ENCODE data around the gene NIBAN1. TPM values are rescaled to one million over a fixed set of nuclear protein-coding genes. Genes with fewer than 3 reads are reported as not detected.

NIBAN1 gene
- total and polyA plus RNA-seq, 9 of the 15 experiments (the other 6 are each of a cell fraction or from before 2014, with no cell fraction given): 1.5 to 26.6 (median 16.2) TPM

DNA sequence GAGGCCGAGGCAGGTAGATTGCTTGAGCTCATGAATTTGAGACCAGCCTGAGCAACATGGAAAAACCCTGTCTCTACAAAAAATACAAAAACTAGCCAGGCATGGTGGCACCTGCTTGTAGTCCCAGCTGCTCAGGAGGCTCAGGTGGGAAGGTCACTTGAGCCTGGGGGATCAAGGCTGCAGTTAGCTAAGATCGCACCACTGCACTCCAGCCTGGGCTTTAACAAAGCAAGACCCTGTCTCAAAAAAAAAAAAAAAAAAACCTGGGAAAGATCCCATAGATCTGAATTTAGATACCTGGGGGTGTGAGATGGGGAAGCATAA, 32.9 kb downstream of the NIBAN1 start (continued):
- TF ChIP-seq, protein P1, sequence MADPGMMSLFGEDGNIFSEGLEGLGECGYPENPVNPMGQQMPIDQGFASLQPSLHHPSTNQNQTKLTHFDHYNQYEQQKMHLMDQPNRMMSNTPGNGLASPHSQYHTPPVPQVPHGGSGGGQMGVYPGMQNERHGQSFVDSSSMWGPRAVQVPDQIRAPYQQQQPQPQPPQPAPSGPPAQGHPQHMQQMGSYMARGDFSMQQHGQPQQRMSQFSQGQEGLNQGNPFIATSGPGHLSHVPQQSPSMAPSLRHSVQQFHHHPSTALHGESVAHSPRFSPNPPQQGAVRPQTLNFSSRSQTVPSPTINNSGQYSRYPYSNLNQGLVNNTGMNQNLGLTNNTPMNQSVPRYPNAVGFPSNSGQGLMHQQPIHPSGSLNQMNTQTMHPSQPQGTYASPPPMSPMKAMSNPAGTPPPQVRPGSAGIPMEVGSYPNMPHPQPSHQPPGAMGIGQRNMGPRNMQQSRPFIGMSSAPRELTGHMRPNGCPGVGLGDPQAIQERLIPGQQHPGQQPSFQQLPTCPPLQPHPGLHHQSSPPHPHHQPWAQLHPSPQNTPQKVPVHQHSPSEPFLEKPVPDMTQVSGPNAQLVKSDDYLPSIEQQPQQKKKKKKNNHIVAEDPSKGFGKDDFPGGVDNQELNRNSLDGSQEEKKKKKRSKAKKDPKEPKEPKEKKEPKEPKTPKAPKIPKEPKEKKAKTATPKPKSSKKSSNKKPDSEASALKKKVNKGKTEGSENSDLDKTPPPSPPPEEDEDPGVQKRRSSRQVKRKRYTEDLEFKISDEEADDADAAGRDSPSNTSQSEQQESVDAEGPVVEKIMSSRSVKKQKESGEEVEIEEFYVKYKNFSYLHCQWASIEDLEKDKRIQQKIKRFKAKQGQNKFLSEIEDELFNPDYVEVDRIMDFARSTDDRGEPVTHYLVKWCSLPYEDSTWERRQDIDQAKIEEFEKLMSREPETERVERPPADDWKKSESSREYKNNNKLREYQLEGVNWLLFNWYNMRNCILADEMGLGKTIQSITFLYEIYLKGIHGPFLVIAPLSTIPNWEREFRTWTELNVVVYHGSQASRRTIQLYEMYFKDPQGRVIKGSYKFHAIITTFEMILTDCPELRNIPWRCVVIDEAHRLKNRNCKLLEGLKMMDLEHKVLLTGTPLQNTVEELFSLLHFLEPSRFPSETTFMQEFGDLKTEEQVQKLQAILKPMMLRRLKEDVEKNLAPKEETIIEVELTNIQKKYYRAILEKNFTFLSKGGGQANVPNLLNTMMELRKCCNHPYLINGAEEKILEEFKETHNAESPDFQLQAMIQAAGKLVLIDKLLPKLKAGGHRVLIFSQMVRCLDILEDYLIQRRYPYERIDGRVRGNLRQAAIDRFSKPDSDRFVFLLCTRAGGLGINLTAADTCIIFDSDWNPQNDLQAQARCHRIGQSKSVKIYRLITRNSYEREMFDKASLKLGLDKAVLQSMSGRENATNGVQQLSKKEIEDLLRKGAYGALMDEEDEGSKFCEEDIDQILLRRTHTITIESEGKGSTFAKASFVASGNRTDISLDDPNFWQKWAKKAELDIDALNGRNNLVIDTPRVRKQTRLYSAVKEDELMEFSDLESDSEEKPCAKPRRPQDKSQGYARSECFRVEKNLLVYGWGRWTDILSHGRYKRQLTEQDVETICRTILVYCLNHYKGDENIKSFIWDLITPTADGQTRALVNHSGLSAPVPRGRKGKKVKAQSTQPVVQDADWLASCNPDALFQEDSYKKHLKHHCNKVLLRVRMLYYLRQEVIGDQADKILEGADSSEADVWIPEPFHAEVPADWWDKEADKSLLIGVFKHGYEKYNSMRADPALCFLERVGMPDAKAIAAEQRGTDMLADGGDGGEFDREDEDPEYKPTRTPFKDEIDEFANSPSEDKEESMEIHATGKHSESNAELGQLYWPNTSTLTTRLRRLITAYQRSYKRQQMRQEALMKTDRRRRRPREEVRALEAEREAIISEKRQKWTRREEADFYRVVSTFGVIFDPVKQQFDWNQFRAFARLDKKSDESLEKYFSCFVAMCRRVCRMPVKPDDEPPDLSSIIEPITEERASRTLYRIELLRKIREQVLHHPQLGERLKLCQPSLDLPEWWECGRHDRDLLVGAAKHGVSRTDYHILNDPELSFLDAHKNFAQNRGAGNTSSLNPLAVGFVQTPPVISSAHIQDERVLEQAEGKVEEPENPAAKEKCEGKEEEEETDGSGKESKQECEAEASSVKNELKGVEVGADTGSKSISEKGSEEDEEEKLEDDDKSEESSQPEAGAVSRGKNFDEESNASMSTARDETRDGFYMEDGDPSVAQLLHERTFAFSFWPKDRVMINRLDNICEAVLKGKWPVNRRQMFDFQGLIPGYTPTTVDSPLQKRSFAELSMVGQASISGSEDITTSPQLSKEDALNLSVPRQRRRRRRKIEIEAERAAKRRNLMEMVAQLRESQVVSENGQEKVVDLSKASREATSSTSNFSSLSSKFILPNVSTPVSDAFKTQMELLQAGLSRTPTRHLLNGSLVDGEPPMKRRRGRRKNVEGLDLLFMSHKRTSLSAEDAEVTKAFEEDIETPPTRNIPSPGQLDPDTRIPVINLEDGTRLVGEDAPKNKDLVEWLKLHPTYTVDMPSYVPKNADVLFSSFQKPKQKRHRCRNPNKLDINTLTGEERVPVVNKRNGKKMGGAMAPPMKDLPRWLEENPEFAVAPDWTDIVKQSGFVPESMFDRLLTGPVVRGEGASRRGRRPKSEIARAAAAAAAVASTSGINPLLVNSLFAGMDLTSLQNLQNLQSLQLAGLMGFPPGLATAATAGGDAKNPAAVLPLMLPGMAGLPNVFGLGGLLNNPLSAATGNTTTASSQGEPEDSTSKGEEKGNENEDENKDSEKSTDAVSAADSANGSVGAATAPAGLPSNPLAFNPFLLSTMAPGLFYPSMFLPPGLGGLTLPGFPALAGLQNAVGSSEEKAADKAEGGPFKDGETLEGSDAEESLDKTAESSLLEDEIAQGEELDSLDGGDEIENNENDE (IDR thresholded peaks at IDR 0.05; ENCODE audit: low read depth, low read length): no peak
- TF ChIP-seq STAT5A (IDR thresholded peaks at IDR 0.05; ENCODE audit: borderline replicate concordance, low read length) (no peak), ZBTB1 (CRISPR knock-in tag; IDR thresholded peaks at IDR 0.05; ENCODE audit: borderline replicate concordance, low read depth) (no peak), IFI16 (CRISPR knock-in tag; IDR thresholded peaks at IDR 0.05) (no peak), GATA2 (CRISPR knock-in tag; IDR thresholded peaks at IDR 0.05) (no peak), TEAD4 (IDR thresholded peaks at IDR 0.05; ENCODE audit: low read length) (no peak), TEAD4 (CRISPR knock-in tag; IDR thresholded peaks at IDR 0.05; ENCODE audit: borderline replicate concordance) (no peak), SAP30 (IDR thresholded peaks at IDR 0.05; ENCODE audit: borderline replicate concordance, insufficient read depth, low read depth, low read length, poor library complexity, severe bottlenecking) (no peak), ZEB2 (IDR thresholded peaks at IDR 0.05) (no peak), ZNF561 (CRISPR knock-in tag; conservative IDR thresholded peaks at IDR 0.05) (no peak)
- TF ChIP-seq, protein P2, sequence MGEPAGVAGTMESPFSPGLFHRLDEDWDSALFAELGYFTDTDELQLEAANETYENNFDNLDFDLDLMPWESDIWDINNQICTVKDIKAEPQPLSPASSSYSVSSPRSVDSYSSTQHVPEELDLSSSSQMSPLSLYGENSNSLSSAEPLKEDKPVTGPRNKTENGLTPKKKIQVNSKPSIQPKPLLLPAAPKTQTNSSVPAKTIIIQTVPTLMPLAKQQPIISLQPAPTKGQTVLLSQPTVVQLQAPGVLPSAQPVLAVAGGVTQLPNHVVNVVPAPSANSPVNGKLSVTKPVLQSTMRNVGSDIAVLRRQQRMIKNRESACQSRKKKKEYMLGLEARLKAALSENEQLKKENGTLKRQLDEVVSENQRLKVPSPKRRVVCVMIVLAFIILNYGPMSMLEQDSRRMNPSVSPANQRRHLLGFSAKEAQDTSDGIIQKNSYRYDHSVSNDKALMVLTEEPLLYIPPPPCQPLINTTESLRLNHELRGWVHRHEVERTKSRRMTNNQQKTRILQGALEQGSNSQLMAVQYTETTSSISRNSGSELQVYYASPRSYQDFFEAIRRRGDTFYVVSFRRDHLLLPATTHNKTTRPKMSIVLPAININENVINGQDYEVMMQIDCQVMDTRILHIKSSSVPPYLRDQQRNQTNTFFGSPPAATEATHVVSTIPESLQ (CRISPR knock-in tag; IDR thresholded peaks at IDR 0.05): no peak

Measured in K562 (cell line).